H1 (cell line): ENCODE data around the gene HSD17B3. TPM values are rescaled to one million over a fixed set of nuclear protein-coding genes. Genes with fewer than 3 reads are reported as not detected.
"Not testable (repeated sequence)": the region's sequence is repeated elsewhere in the genome, so short reads cannot be mapped to it uniquely, and the experiment has no call there.

Experiments used
- CTCF ChIA-PET: fragments of 300-600 bp; sonication (Branson Sonifier 250); formaldehyde crosslinking; loops from one replicate; lab custom pipeline; 2021; ENCODE audit not compliant: partially characterized antibody; lab: Charles Lee
- POLR2A ChIA-PET: fragments of 300-600 bp; sonication (Branson Sonifier 250); formaldehyde crosslinking; loops from one replicate; lab custom pipeline; 2021; ENCODE audit warnings: inconsistent platforms; ENCODE audit not compliant: partially characterized antibody; lab: Charles Lee
- DNase-seq, 2 experiments: peaks; one replicate each; pipeline versions ENCODE4 v3.0.0 to v3.0.0-alpha.2; 2010 to 2022; ENCODE audit warnings: low spot score in 2 of 2, low read depth in 1 of 2, mixed read lengths in 1 of 2
- FAIRE-seq: peaks from 2 replicates; lab custom pipeline; 2011; peaks lifted over from hg19 to GRCh38; lab: Jason Lieb, UNC
- H2AFZ ChIP-seq: 2 replicates; pipeline ENCODE4 v1.8.1; 2012; ENCODE audit warnings: low read length, inconsistent platforms
- H2AK5ac ChIP-seq: 2 replicates; pipeline ENCODE4 v1.6.1; 2013; ENCODE audit warnings: low read depth, low read length
- H2BK120ac ChIP-seq: replicated peaks from 2 replicates; pipeline ENCODE3; 2013; ENCODE audit warnings: low read depth, low read length, inconsistent platforms
- H2BK12ac ChIP-seq: 2 replicates; pipeline ENCODE4 v1.6.1; 2013; ENCODE audit warnings: low read depth, low read length
- H2BK15ac ChIP-seq: 2 replicates; pipeline ENCODE4 v1.6.1; 2013; ENCODE audit warnings: low read length
- H2BK20ac ChIP-seq: 2 replicates; pipeline ENCODE4 v1.6.1; 2013; ENCODE audit warnings: low read length
- H2BK5ac ChIP-seq: 2 replicates; pipeline ENCODE4 v1.6.1; 2013; ENCODE audit warnings: low read depth, low read length
- H3K14ac ChIP-seq: 2 replicates; pipeline ENCODE4 v1.6.1; 2013; ENCODE audit warnings: inconsistent platforms; ENCODE audit not compliant: insufficient read length
- H3K18ac ChIP-seq: 2 replicates; pipeline ENCODE4 v1.6.1; 2013; ENCODE audit warnings: low read length; ENCODE audit errors: extremely low read depth
- H3K23ac ChIP-seq: 2 replicates; pipeline ENCODE4 v1.6.1; 2013; ENCODE audit warnings: inconsistent platforms; ENCODE audit not compliant: insufficient read length
- H3K23me2 ChIP-seq: 2 replicates; pipeline ENCODE4 v1.6.1; 2013; ENCODE audit warnings: low read depth, low read length
- H3K27ac ChIP-seq: 2 replicates; pipeline ENCODE4 v1.6.1; 2011; ENCODE audit warnings: low read depth, low read length, inconsistent platforms
- H3K27me3 ChIP-seq, 4 experiments: replicated peaks in 1 of 4; 1 replicate in 1 of 4; 2 replicates in 3 of 4; pipeline versions ENCODE4 v1.6.1 to v1.8.1; 2011 to 2013; ENCODE audit warnings: low read length in 3 of 4, mild to moderate bottlenecking in 3 of 4, inconsistent platforms in 2 of 4, mixed read lengths in 2 of 4, moderate library complexity in 1 of 4; ENCODE audit not compliant: control insufficient read depth in 3 of 4, insufficient read depth in 3 of 4; ENCODE audit errors: extremely low read depth in 1 of 4
- H3K36me3 ChIP-seq, 4 experiments: 2 replicates each; pipeline versions ENCODE4 v1.6.1 to v1.8.1; 2011 to 2013; ENCODE audit warnings: mild to moderate bottlenecking in 4 of 4, low read length in 3 of 4, moderate library complexity in 2 of 4, control low read depth in 1 of 4, inconsistent platforms in 1 of 4; ENCODE audit not compliant: insufficient read depth in 4 of 4, control insufficient read depth in 2 of 4
- H3K4ac ChIP-seq: replicated peaks from 2 replicates; pipeline ENCODE3; 2013; ENCODE audit warnings: low read length, low read depth, mixed read lengths, inconsistent platforms; ENCODE audit not compliant: insufficient read length
- H3K4me1 ChIP-seq, 4 experiments: replicated peaks in 1 of 4; 1 replicate in 1 of 4; 2 replicates in 3 of 4; pipeline versions ENCODE4 v1.6.1 to v1.8.1; 2011 to 2013; ENCODE audit warnings: low read length in 3 of 4, inconsistent platforms in 2 of 4, mixed read lengths in 1 of 4; ENCODE audit not compliant: insufficient read depth in 4 of 4, control insufficient read depth in 3 of 4
- H3K4me2 ChIP-seq, 2 experiments: 2 replicates each; pipeline versions ENCODE4 v1.6.1 to v1.8.1; 2011 to 2013; ENCODE audit warnings: low read depth in 2 of 2, low read length in 2 of 2, control low read depth in 1 of 2, inconsistent platforms in 1 of 2, mild to moderate bottlenecking in 1 of 2; ENCODE audit not compliant: insufficient read depth in 1 of 2
- H3K4me3 ChIP-seq, 4 experiments: fragments of 200-600, 300-600 bp in 1 of 4; sonication (generic), shearing (Covaris generic), sonication (Bioruptor Twin) in 1 of 4; 2 replicates each; pipeline versions ENCODE4 v1.5.1 to v1.8.1; 2011 to 2016; ENCODE audit warnings: low read length in 4 of 4, low read depth in 3 of 4, control low read depth in 2 of 4, inconsistent platforms in 2 of 4, mild to moderate bottlenecking in 2 of 4, mixed read lengths in 1 of 4, moderate library complexity in 1 of 4; ENCODE audit not compliant: insufficient read depth in 2 of 4; ENCODE audit errors: extremely low read depth in 1 of 4
- H3K56ac ChIP-seq: replicated peaks from 2 replicates; pipeline ENCODE3; 2013; ENCODE audit warnings: low read depth, mild to moderate bottlenecking, mixed read lengths, low read length, inconsistent platforms; ENCODE audit not compliant: insufficient read length
- H3K79me1 ChIP-seq: 2 replicates; pipeline ENCODE4 v1.6.1; 2013; ENCODE audit warnings: low read depth, low read length, control low read depth
- H3K79me2 ChIP-seq, 2 experiments: 2 replicates each; pipeline versions ENCODE4 v1.6.1 to v1.8.1; 2012 to 2013; ENCODE audit warnings: low read length in 2 of 2, mild to moderate bottlenecking in 2 of 2, inconsistent platforms in 1 of 2; ENCODE audit not compliant: insufficient read depth in 2 of 2, control insufficient read depth in 1 of 2
- H3K9ac ChIP-seq, 4 experiments: replicated peaks in 1 of 4; 1 replicate in 1 of 4; 2 replicates in 3 of 4; pipeline versions ENCODE4 v1.6.1 to v1.8.1; 2011 to 2013; ENCODE audit warnings: low read depth in 3 of 4, low read length in 3 of 4, control low read depth in 2 of 4, mild to moderate bottlenecking in 2 of 4, moderate library complexity in 2 of 4, inconsistent platforms in 1 of 4; ENCODE audit errors: extremely low read depth in 1 of 4
- H3K9me3 ChIP-seq, 2 experiments: 2 replicates each; pipeline versions ENCODE4 v1.6.1 to v1.8.1; 2012 to 2013; ENCODE audit warnings: mild to moderate bottlenecking in 2 of 2, moderate library complexity in 2 of 2, control low read depth in 1 of 2, inconsistent platforms in 1 of 2, low read depth in 1 of 2, low read length in 1 of 2, mixed read lengths in 1 of 2; ENCODE audit not compliant: insufficient read depth in 2 of 2
- H4K20me1 ChIP-seq, 2 experiments: replicated peaks in 1 of 2; 2 replicates each; pipeline versions ENCODE3 to v1.8.1; 2011 to 2013; ENCODE audit warnings: inconsistent platforms in 2 of 2, low read length in 2 of 2, mild to moderate bottlenecking in 1 of 2; ENCODE audit not compliant: insufficient read depth in 2 of 2, control insufficient read depth in 1 of 2
- H4K5ac ChIP-seq: 2 replicates; pipeline ENCODE4 v1.6.1; 2013; ENCODE audit warnings: low read length, low read depth, mixed read lengths, inconsistent platforms; ENCODE audit not compliant: insufficient read length
- H4K8ac ChIP-seq: 2 replicates; pipeline ENCODE4 v1.8.0; 2013; ENCODE audit warnings: mild to moderate bottlenecking, moderate library complexity, low read length, inconsistent platforms; ENCODE audit not compliant: insufficient read depth; ENCODE audit errors: extremely low read depth
- H4K91ac ChIP-seq: replicated peaks from 2 replicates; pipeline ENCODE3; 2013; ENCODE audit warnings: low read length, mixed read lengths, inconsistent platforms; ENCODE audit not compliant: insufficient read length
- WGBS, 2 experiments: shearing (Covaris generic) in 1 of 2; methylation state at CpG; one replicate each; pipeline versions ENCODE4 v1.1.6 to v1.1.7; 2013 to 2015; ENCODE audit warnings: low lambda C conversion rate in 2 of 2, mixed read lengths in 2 of 2, inconsistent platforms in 1 of 2, low coverage in 1 of 2, missing lambda C conversion rate in 1 of 2; ENCODE audit not compliant: insufficient replicate concordance in 2 of 2, insufficient coverage in 1 of 2, insufficient read length in 1 of 2; ENCODE audit errors: extremely low coverage in 1 of 2, missing lambda C conversion rate in 1 of 2; 5-methylcytosine and 5-hydroxymethylcytosine counted together
- polyA plus RNA-seq, 7 experiments: library from polyadenylated mRNA; depleted of rRNA in 3 of 7; stranded (reverse) in 5 of 7; unstranded in 2 of 7; fragments of >200 nt in 5 of 7; fragments of 200-250 nt in 2 of 7; gene quantifications; 1 replicate in 5 of 7; 2 replicates in 1 of 7; 4 replicates in 1 of 7; pipeline versions ENCODE4 v1.2.1 to v1.2.3, GENCODE V29; 2011 to 2013; ENCODE audit warnings: missing spikeins in 2 of 7, mixed read lengths in 2 of 7
- total RNA-seq: library from RNA; stranded (reverse); fragmentation: NEBNext Ultra II Directional; extraction: Animal tissue kit (Norgen Biotek cat#: 25700); gene quantifications from 2 replicates; pipeline ENCODE4 v1.2.1, GENCODE V29; 2021

The HSD17B3 gene
- total and polyA plus RNA-seq, 2 of the 8 experiments (the other 6 are each of a cell fraction or from before 2014, with no cell fraction given): not detected

GRCh38 chr9:96189581-96189980, 112.4 kb downstream of the HSD17B3 start:
- H3K9ac ChIP-seq, H2AK5ac ChIP-seq, FAIRE-seq, H2BK12ac ChIP-seq, H3K4me1 ChIP-seq, H3K4me3 ChIP-seq, H3K4ac ChIP-seq, H4K8ac ChIP-seq, H3K56ac ChIP-seq, H2AFZ ChIP-seq, H4K20me1 ChIP-seq, H3K36me3 ChIP-seq, H3K23ac ChIP-seq, H4K5ac ChIP-seq, POLR2A ChIA-PET, H3K23me2 ChIP-seq, H3K79me1 ChIP-seq, H3K14ac ChIP-seq, H2BK5ac ChIP-seq, H3K79me2 ChIP-seq, H2BK20ac ChIP-seq, H4K91ac ChIP-seq, DNase-seq, H2BK15ac ChIP-seq, H3K18ac ChIP-seq, H3K27ac ChIP-seq, H3K27me3 ChIP-seq, H3K4me2 ChIP-seq, H2BK120ac ChIP-seq: not testable (repeated sequence)
- peaks cover 18 to 23% of the 10 kb centered on the region in 2 experiments for H3K9me3 ChIP-seq
- 80% methylated on average over 2 of the region's 2 CpGs; no CpG with 5 or more reads in 1 of the 2 experiments for WGBS, 2 experiments
- CTCF ChIA-PET: interaction anchor here (0.8 to 2.2 kb wide), 3 partner anchors 9 to 11 kb away, joined by 3 to 5 read pairs (median 4); no protein-coding TSS in a partner anchor
